ENCODE data around the gene MAP1LC3B.

Gene MAP1LC3B

DNA sequence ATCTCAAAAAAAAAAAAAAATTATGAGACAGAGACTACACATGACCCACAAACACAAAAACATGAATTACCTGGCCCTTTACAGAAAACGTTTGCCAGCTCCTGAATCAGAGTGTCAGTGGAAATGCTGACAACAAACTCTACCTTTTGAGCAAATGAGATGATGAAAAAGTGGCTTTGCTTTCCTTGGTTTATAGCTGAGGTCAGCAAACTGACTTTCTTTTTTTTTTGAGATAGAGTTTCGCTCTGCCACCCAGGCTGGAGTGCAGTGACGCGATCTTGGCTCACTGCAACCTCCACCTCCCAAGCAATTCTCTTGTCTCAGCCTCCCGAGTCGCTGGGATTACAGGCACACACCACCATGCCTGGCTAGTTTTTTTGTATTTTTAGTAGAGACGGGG, 54.3 kb downstream of the MAP1LC3B start:
- H3K4me3 ChIP-seq (ENCODE audit: low read depth, low read length): no peak overlapping the region
- DNase-seq (ENCODE audit: low read depth, low spot score): no peak
- CTCF ChIA-PET: interaction anchor here (0.9 kb wide), 1 partner anchor 190 kb away, joined by 5 read pairs; no protein-coding TSS in a partner anchor
- POLR2A ChIA-PET: no interaction called here
- TF ChIP-seq, protein P1, sequence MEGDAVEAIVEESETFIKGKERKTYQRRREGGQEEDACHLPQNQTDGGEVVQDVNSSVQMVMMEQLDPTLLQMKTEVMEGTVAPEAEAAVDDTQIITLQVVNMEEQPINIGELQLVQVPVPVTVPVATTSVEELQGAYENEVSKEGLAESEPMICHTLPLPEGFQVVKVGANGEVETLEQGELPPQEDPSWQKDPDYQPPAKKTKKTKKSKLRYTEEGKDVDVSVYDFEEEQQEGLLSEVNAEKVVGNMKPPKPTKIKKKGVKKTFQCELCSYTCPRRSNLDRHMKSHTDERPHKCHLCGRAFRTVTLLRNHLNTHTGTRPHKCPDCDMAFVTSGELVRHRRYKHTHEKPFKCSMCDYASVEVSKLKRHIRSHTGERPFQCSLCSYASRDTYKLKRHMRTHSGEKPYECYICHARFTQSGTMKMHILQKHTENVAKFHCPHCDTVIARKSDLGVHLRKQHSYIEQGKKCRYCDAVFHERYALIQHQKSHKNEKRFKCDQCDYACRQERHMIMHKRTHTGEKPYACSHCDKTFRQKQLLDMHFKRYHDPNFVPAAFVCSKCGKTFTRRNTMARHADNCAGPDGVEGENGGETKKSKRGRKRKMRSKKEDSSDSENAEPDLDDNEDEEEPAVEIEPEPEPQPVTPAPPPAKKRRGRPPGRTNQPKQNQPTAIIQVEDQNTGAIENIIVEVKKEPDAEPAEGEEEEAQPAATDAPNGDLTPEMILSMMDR (IDR thresholded peaks at IDR 0.05; ENCODE audit: insufficient read depth, low read length, missing control alignments): no peak

DNA sequence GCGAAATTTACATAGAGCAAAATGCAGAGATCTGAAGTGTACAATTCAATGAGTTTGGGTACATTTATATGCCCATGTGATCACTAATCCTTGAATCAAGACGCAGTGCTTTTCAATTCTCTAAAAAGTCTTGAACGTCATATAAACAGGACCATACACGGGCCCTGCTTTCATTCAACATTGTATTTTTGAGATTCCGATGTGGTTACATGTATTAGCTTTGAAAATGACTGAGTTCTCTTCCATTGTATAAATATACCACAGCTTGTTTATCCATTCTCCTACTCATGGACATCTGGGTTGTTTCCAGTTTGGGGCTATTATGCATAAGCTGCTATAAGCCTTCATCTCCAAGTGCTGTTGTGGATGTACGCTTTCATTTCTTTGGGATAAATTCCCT, 55.2 kb downstream of the MAP1LC3B start:
- POLR2A ChIA-PET: interaction anchor here (0.8 to 1.1 kb wide), 2 partner anchors 10 to 11 kb away, joined by 4 to 5 read pairs; no protein-coding TSS in a partner anchor

DNA sequence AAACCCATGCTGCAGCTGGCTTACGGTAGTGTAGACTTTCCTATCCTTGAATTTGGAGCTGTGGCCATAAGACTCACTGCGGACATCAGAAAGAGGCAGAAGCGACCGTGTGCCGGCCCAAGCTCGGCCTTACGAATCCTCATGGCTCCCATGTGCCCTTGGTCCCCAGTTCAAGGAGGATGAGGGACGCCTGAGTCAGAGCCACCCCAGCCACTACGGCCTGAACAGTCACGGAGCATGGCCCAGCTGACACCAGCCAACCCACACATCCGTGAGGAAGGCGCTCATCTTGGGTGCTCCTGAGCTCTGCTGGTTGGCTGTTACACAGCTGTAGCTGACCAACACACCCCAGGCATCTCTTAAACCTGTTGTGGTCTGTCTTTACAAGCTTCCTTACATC, 56.7 kb downstream of the MAP1LC3B start:
- DNase-seq (ENCODE audit: low read depth, low spot score): no peak
- TF ChIP-seq, protein P1 (IDR thresholded peaks at IDR 0.05; ENCODE audit: insufficient read depth, low read length, missing control alignments): no peak
- CTCF ChIA-PET: interaction anchor here (0.8 to 1.7 kb wide), 4 partner anchors 14 to 32 kb away, joined by 3 to 4 read pairs (median 3); no protein-coding TSS in a partner anchor
- POLR2A ChIA-PET: no interaction called here
- no peak overlapping the region for H3K4me3 ChIP-seq (ENCODE audit: low read depth, low read length)

More for the DNA sequence above, 55.2 kb downstream of the MAP1LC3B start:
- no peak for DNase-seq (ENCODE audit: low read depth, low spot score)
- no peak overlapping the region for H3K4me3 ChIP-seq (ENCODE audit: low read depth, low read length)
- CTCF ChIA-PET: no interaction called here
- TF ChIP-seq, protein P1 (IDR thresholded peaks at IDR 0.05; ENCODE audit: insufficient read depth, low read length, missing control alignments): no peak

DNA sequence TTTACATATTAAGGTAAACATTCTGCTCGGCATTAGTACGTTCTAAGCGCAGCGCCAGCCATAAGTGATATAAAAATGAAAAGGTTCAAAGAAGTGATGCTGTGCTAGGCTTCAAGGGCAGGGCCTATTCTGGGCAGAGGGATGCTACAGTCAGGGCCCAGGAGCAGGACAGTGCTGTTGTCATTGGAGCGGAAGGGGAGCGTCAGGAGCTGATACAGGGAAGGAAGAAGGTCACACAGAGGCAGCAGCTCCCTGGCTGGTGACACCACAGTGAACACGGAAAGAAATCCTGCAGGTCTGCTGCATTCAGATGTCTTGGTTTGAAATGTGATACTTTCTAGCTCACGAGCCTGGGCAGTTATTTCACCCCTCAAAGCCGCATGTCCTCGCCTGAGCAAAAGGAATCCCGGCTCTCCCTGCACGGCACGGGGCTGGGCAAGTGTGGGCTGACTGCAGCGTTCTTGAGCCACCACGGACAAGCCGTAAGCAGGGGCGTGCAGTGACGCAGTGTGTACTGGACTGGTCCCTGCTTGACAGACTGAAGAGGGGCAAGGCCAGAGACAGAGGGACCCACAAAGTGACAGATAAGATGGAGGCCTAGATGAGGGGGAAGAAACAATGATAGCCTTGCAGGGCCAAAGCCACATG, 59.6 kb downstream of the MAP1LC3B start:
- DNase-seq (ENCODE audit: low read depth, low spot score): no peak
- ChIA-PET CTCF (interaction anchor here (1.2 kb wide), 1 partner anchor 184 kb away, joined by 3 read pairs; no protein-coding TSS in a partner anchor), POLR2A (no interaction called here)
- TF ChIP-seq, protein P1 (IDR thresholded peaks at IDR 0.05; ENCODE audit: insufficient read depth, low read length, missing control alignments): no peak
- H3K4me3 ChIP-seq (ENCODE audit: low read depth, low read length): no peak overlapping the region

DNA sequence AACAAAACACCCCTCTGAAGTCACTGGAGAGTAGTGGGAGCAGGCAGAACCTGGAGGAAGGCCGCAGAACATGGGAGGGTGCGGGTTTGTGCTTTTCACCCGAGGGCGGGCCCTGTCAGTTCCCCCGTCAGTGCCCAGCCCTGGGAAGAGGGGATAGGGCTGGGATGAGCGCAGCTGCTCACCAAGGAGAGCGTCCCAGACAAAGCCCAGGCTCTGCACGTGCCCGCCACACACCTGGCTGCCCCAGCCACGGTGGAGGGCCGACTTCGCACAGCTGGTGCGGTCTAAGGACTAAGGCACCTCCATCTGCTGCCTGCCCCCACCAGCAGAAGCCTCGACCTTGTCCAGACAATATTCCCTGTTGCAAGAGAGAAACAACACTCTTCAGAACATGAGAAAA, 61.2 kb downstream of the MAP1LC3B start:
- ChIA-PET POLR2A (no interaction called here), CTCF (interaction anchor here (0.7 kb wide), 1 partner anchor 184 kb away, joined by 4 read pairs; no protein-coding TSS in a partner anchor)
- TF ChIP-seq, protein P1 (IDR thresholded peaks at IDR 0.05; ENCODE audit: insufficient read depth, low read length, missing control alignments): no peak
- DNase-seq (ENCODE audit: low read depth, low spot score): no peak
- H3K4me3 ChIP-seq (ENCODE audit: low read depth, low read length): no peak overlapping the region

All from AG04449 (cell line).